OCI-LY3 (cell line): ENCODE measurements around the gene LHFPL3.

Source experiments
- H2AFZ ChIP-seq: fragments of 200-600, 300-600 bp; shearing (Covaris generic); 2 replicates; pipeline ENCODE4 v1.6.0; 2014; ENCODE audit warnings: antibody characterized with exemption, low read depth, low read length
- H3K27ac ChIP-seq: fragments of 200-600, 300-600 bp; sonication (generic); 2 replicates; pipeline ENCODE4 v1.5.1; 2014; ENCODE audit warnings: mild to moderate bottlenecking, low read length, moderate library complexity, mixed read lengths
- H3K27me3 ChIP-seq: fragments of 200-600, 300-600 bp; sonication (generic); 2 replicates; pipeline ENCODE4 v1.6.1; 2014; ENCODE audit warnings: low read depth, low read length, mixed read lengths
- H3K36me3 ChIP-seq: fragments of 200-600, 300-600 bp; sonication (generic); replicated peaks from 2 replicates; pipeline ENCODE3; 2014; ENCODE audit warnings: low read depth, low read length, mixed read lengths
- H3K4me1 ChIP-seq: fragments of 300-600, 200-600 bp; sonication (generic); 2 replicates; pipeline ENCODE4 v1.6.1; 2014; ENCODE audit warnings: low read length, mixed read lengths
- H3K4me2 ChIP-seq: fragments of 200-600, 300-600 bp; sonication (generic); 2 replicates; pipeline ENCODE4 v1.6.1; 2014; ENCODE audit warnings: low read length, mixed read lengths
- H3K4me3 ChIP-seq: fragments of 300-600, 200-600 bp; sonication (generic); 2 replicates; pipeline ENCODE4 v1.5.1; 2014; ENCODE audit warnings: antibody characterized with exemption, mild to moderate bottlenecking, low read length, moderate library complexity
- H3K79me2 ChIP-seq: fragments of 300-600, 200-600 bp; shearing (Covaris generic); 2 replicates; pipeline ENCODE4 v1.6.1; 2014; ENCODE audit warnings: mild to moderate bottlenecking, low read length, mixed read lengths
- H3K9ac ChIP-seq: fragments of 300-600, 200-600 bp; shearing (Covaris generic); 2 replicates; pipeline ENCODE4 v1.6.0; 2014; ENCODE audit warnings: mild to moderate bottlenecking, low read length, moderate library complexity
- H3K9me3 ChIP-seq: fragments of 200-600, 300-600 bp; shearing (Covaris generic); 2 replicates; pipeline ENCODE4 v1.6.1; 2014; ENCODE audit warnings: low read length, mixed read lengths; ENCODE audit not compliant: insufficient read depth
- H4K20me1 ChIP-seq: fragments of 200-600, 300-600 bp; sonication (generic); 2 replicates; pipeline ENCODE4 v1.6.1; 2016; ENCODE audit warnings: low read length, mixed read lengths; ENCODE audit not compliant: insufficient read depth
- CTCF ChIP-seq: fragments of 200-600, 300-600 bp; sonication (generic); IDR thresholded peaks from 2 replicates; pipeline ENCODE4 v1.5.1; 2014; ENCODE audit warnings: antibody characterized with exemption, low read length, low read depth
- EZH2phosphoT487 ChIP-seq: fragments of 200-600 bp; shearing (Covaris generic); IDR thresholded peaks from 2 replicates; pipeline ENCODE4 v1.6.1; 2018; ENCODE audit warnings: antibody characterized with exemption, mixed run types, low read depth

The LHFPL3 gene

GRCh38 chr7:104652865-104653264 lies 324.5 kb downstream of the LHFPL3 start:
- Histone ChIP-seq H3K4me2 (no peak overlapping the region), H3K9me3 (no peaks in the 10 kb centered on the region), H3K79me2 (no peaks in the 10 kb centered on the region), H2AFZ (no peak overlapping the region), H3K4me1 (peaks cover 9% of the 10 kb centered on the region), H3K27me3 (no peaks in the 10 kb centered on the region), H3K4me3 (no peak overlapping the region), H3K27ac (no peak overlapping the region), H4K20me1 (no peaks in the 10 kb centered on the region), H3K9ac (no peak overlapping the region), H3K36me3 (no peaks in the 10 kb centered on the region)
- TF ChIP-seq CTCF (no peak), EZH2phosphoT487 (no peak)

GRCh38 chr7:104653825-104654401 lies 325.5 kb downstream of the LHFPL3 start:
- Histone ChIP-seq H3K36me3 (no peaks in the 10 kb centered on the region), H3K4me3 (no peak overlapping the region), H3K9ac (no peak overlapping the region), H3K4me2 (no peak overlapping the region), H3K79me2 (no peaks in the 10 kb centered on the region), H2AFZ (no peak overlapping the region), H4K20me1 (no peaks in the 10 kb centered on the region), H3K27me3 (no peaks in the 10 kb centered on the region), H3K9me3 (no peaks in the 10 kb centered on the region), H3K4me1 (peaks cover 9% of the 10 kb centered on the region), H3K27ac (no peak overlapping the region)
- TF ChIP-seq EZH2phosphoT487 (no peak), CTCF (no peak)

- Histone ChIP-seq H2AFZ (no peak overlapping the region), H3K4me1 (peaks cover 9% of the 10 kb centered on the region), H3K27ac (no peak overlapping the region), H3K79me2 (no peaks in the 10 kb centered on the region), H3K9ac (no peak overlapping the region), H3K27me3 (no peaks in the 10 kb centered on the region), H3K4me3 (no peak overlapping the region), H3K4me2 (0 out of 2 replicates have a peak overlapping the region, but pooled peaks have one; percentile 15), H3K36me3 (no peaks in the 10 kb centered on the region), H3K9me3 (no peaks in the 10 kb centered on the region), H4K20me1 (no peaks in the 10 kb centered on the region)
- TF ChIP-seq CTCF (no peak), EZH2phosphoT487 (no peak)
Observed at GRCh38 chr7:104655592-104655991, 327.2 kb downstream of the LHFPL3 start.

- H3K27ac ChIP-seq: no peak overlapping the region
- H3K4me3 ChIP-seq: no peak overlapping the region
- H3K9me3 ChIP-seq: no peaks in the 10 kb centered on the region
- no peak overlapping the region for H2AFZ ChIP-seq
- H4K20me1 ChIP-seq: no peaks in the 10 kb centered on the region
- TF ChIP-seq EZH2phosphoT487 (no peak), CTCF (no peak)
- no peak overlapping the region for H3K9ac ChIP-seq
- H3K4me2 ChIP-seq: no peak overlapping the region
- peaks cover 9% of the 10 kb centered on the region for H3K4me1 ChIP-seq
- no peaks in the 10 kb centered on the region for H3K27me3 ChIP-seq
- H3K36me3 ChIP-seq: no peaks in the 10 kb centered on the region
- no peaks in the 10 kb centered on the region for H3K79me2 ChIP-seq
Observed at GRCh38 chr7:104656467-104656866, 328.1 kb downstream of the LHFPL3 start.
